HCT116 (cell line): ENCODE measurements around the gene MACF1. TPM values are rescaled to one million over a fixed set of nuclear protein-coding genes. Genes with fewer than 3 reads are reported as not detected.

ENCODE experiments used
- ATAC-seq: fragments of 200-7000 bp; cut with Tn5 transposase; 2 replicates; pipeline ENCODE4 v1.9.1; 2020; ENCODE audit warnings: mild to moderate bottlenecking, moderate library complexity
- BruUV-seq: library from RNA; stranded (reverse); fragments of 400-500 nt; replicated peaks from 2 replicates; lab custom pipeline; 2021; lab: Mats Ljungman, UMichigan
- CTCF ChIA-PET: fragments of 300-600 bp; sonication (Branson Sonifier 250); formaldehyde crosslinking; loops from one replicate; lab custom pipeline; 2021; ENCODE audit warnings: antibody characterized with exemption; lab: Charles Lee
- POLR2A ChIA-PET: fragments of 300-600, 350-600 bp; sonication (Branson Sonifier 250); formaldehyde crosslinking; loops from one replicate; lab custom pipeline; 2021; ENCODE audit warnings: antibody characterized with exemption; lab: Charles Lee
- RAD21 ChIA-PET, 2 experiments: fragments of 300-600 bp; sonication (Branson Sonifier 250); formaldehyde crosslinking; loops; one replicate each; lab custom pipeline; 2023; ENCODE audit warnings: low total read pairs in 2 of 2; ENCODE audit not compliant: uncharacterized antibody in 2 of 2, unreplicated experiment in 2 of 2, low non-redundant PET in 1 of 2; lab: Charles Lee
- DNase-seq: peaks from one replicate; pipeline ENCODE4 v3.0.0-alpha.2; 2010; ENCODE audit warnings: low read depth, low spot score
- H2AFZ ChIP-seq: fragments of 200-600 bp; shearing (Covaris generic), sonication (generic); 2 replicates; pipeline ENCODE4 v1.6.1; 2017; ENCODE audit warnings: low read depth, mixed run types, mixed read lengths, antibody characterized with exemption, low read length; ENCODE audit not compliant: poor library complexity, severe bottlenecking
- H3K27ac ChIP-seq: 2 replicates; pipeline ENCODE4 v1.5.1; 2012; ENCODE audit warnings: low read depth, low read length
- H3K27me3 ChIP-seq: fragments of 200-600 bp; sonication (generic); 2 replicates; pipeline ENCODE4 v1.6.1; 2016; ENCODE audit warnings: mixed run types, low read length, mixed read lengths; ENCODE audit not compliant: insufficient read depth
- H3K36me3 ChIP-seq, 2 experiments: fragments of 200-500 bp in 1 of 2; fragments of 200-600 bp in 1 of 2; sonication (Bioruptor generic) in 1 of 2; sonication (generic) in 1 of 2; 2 replicates each; pipeline versions ENCODE4 v1.5.1 to v1.6.1; 2014 to 2016; ENCODE audit warnings: low read length in 2 of 2, inconsistent platforms in 1 of 2, mixed read lengths in 1 of 2, mixed run types in 1 of 2; ENCODE audit not compliant: insufficient read depth in 2 of 2, control insufficient read depth in 1 of 2
- H3K4me1 ChIP-seq, 2 experiments: fragments of 200-600 bp in 1 of 2; sonication (generic) in 1 of 2; 2 replicates each; pipeline versions ENCODE4 v1.5.1 to v1.6.1; 2012 to 2017; ENCODE audit warnings: low read length in 2 of 2, inconsistent platforms in 1 of 2, mild to moderate bottlenecking in 1 of 2, mixed read lengths in 1 of 2, mixed run types in 1 of 2, moderate library complexity in 1 of 2; ENCODE audit not compliant: insufficient read depth in 2 of 2, control insufficient read depth in 1 of 2
- H3K4me2 ChIP-seq: fragments of 200-600 bp; sonication (generic); 2 replicates; pipeline ENCODE4 v1.6.1; 2017; ENCODE audit warnings: mixed run types, low read length, mixed read lengths
- H3K4me3 ChIP-seq, 2 experiments: fragments of 200-600 bp in 1 of 2; sonication (generic) in 1 of 2; replicated peaks in 1 of 2; 2 replicates each; pipeline ENCODE4 v1.5.1; 2011 to 2016; ENCODE audit warnings: low read length in 2 of 2, control low read depth in 1 of 2, low read depth in 1 of 2, mild to moderate bottlenecking in 1 of 2, mixed read lengths in 1 of 2, mixed run types in 1 of 2
- H3K79me2 ChIP-seq: fragments of 200-600 bp; sonication (generic); 2 replicates; pipeline ENCODE4 v1.6.1; 2017; ENCODE audit warnings: mild to moderate bottlenecking, mixed run types, low read length, moderate library complexity, mixed read lengths; ENCODE audit not compliant: insufficient read depth
- H3K9ac ChIP-seq: fragments of 200-600 bp; sonication (generic); 2 replicates; pipeline ENCODE4 v1.6.1; 2016; ENCODE audit warnings: low read length, mixed read lengths
- H3K9me2 ChIP-seq: fragments of 200-600 bp; sonication (generic), shearing (Covaris generic); 2 replicates; pipeline ENCODE4 v1.6.1; 2017; ENCODE audit warnings: mixed run types, mild to moderate bottlenecking, moderate library complexity; ENCODE audit not compliant: insufficient read depth
- H3K9me3 ChIP-seq, 2 experiments: fragments of 200-500 bp in 1 of 2; fragments of 200-600 bp in 1 of 2; sonication (Bioruptor generic) in 1 of 2; sonication (generic) in 1 of 2; 2 replicates each; pipeline ENCODE4 v1.6.1; 2014 to 2017; ENCODE audit warnings: low read length in 2 of 2, mixed read lengths in 2 of 2, inconsistent platforms in 1 of 2, low read depth in 1 of 2, mild to moderate bottlenecking in 1 of 2, mixed run types in 1 of 2, moderate library complexity in 1 of 2; ENCODE audit not compliant: control insufficient read depth in 1 of 2, insufficient read depth in 1 of 2
- H4K20me1 ChIP-seq: fragments of 200-600 bp; sonication (generic), shearing (Covaris generic); 2 replicates; pipeline ENCODE4 v1.6.1; 2017; ENCODE audit warnings: mixed run types, mild to moderate bottlenecking, moderate library complexity; ENCODE audit not compliant: insufficient read depth
- ATF3 ChIP-seq: IDR thresholded peaks from 2 replicates; pipeline ENCODE4 v1.6.1; 2012
- CBX3 ChIP-seq: IDR thresholded peaks from 2 replicates; pipeline ENCODE4 v1.6.1; 2012; ENCODE audit warnings: low read depth
- CEBPB ChIP-seq: IDR thresholded peaks from 2 replicates; pipeline ENCODE4 v1.6.1; 2012; ENCODE audit warnings: low read depth
- EGR1 ChIP-seq: IDR thresholded peaks from 2 replicates; pipeline ENCODE4 v1.6.1; 2012; ENCODE audit warnings: low read depth
- EZH2 ChIP-seq: fragments of 200-600 bp; sonication (generic); IDR thresholded peaks from 2 replicates; pipeline ENCODE4 v1.6.1; 2017; ENCODE audit warnings: antibody characterized with exemption, mixed run types
- EZH2phosphoT487 ChIP-seq: fragments of 200-600 bp; IDR thresholded peaks from 2 replicates; pipeline ENCODE4 v1.6.1; 2018; ENCODE audit warnings: antibody characterized with exemption, borderline replicate concordance
- FOSL1 ChIP-seq: IDR thresholded peaks from 2 replicates; pipeline ENCODE4 v1.6.1; 2012; ENCODE audit warnings: low read depth
- JUND ChIP-seq: IDR thresholded peaks from 2 replicates; pipeline ENCODE4 v1.6.1; 2012
- MAX ChIP-seq: IDR thresholded peaks from 2 replicates; pipeline ENCODE4 v1.6.1; 2012
- POLR2A ChIP-seq: IDR thresholded peaks from 2 replicates; pipeline ENCODE4 v1.7.0; 2011; ENCODE audit warnings: borderline replicate concordance; ENCODE audit not compliant: insufficient read depth, insufficient read length; ENCODE audit errors: extremely low read depth
- SIN3A ChIP-seq: IDR thresholded peaks from 2 replicates; pipeline ENCODE4 v1.6.1; 2012; ENCODE audit warnings: low read depth
- SRF ChIP-seq: IDR thresholded peaks from 2 replicates; pipeline ENCODE4 v1.6.1; 2012; ENCODE audit warnings: low read depth
- TCF7L2 ChIP-seq: IDR thresholded peaks from 2 replicates; pipeline ENCODE4 v1.7.0; 2011; ENCODE audit warnings: borderline replicate concordance, inconsistent platforms; ENCODE audit not compliant: insufficient read depth, insufficient read length; ENCODE audit errors: extremely low read depth
- ZBTB33 ChIP-seq: IDR thresholded peaks from 2 replicates; pipeline ENCODE4 v1.6.1; 2011; ENCODE audit warnings: mild to moderate bottlenecking, low read length, moderate library complexity; ENCODE audit not compliant: insufficient replicate concordance; ENCODE audit errors: extremely low read depth
- ZFX ChIP-seq: fragments of 450-650 bp; IDR thresholded peaks from 2 replicates; pipeline ENCODE4 v1.6.1; 2017
- ZNF274 ChIP-seq: fragments of 200-500 bp; sonication (Bioruptor generic); IDR thresholded peaks from 2 replicates; pipeline ENCODE4 v1.6.1; 2014; ENCODE audit warnings: mild to moderate bottlenecking, low read depth, low read length, inconsistent platforms
- intact Hi-C: fragments of 100-400 bp; cut with micrococcal nuclease; formaldehyde crosslinking; loops from 2 replicates; pipeline ENCODE4 v1.10.0; 2022
- total RNA-seq: library from RNA; stranded (reverse); gene quantifications from one replicate; pipeline ENCODE4 v1.2.1, GENCODE V29; 2021; ENCODE audit not compliant: unreplicated experiment

MACF1 gene
- total RNA-seq, 1 experiment from 2014 or later = 146 TPM

GRCh38 chr1:39293375-39294070, 89.0 kb downstream of the MACF1 start:
- ChIA-PET POLR2A (no interaction called here), RAD21 (no interaction called here), CTCF (interaction anchor here (1.1 kb wide), 1 partner anchor 245 kb away, joined by 3 read pairs; no protein-coding TSS in a partner anchor)
- no peaks in the 10 kb centered on the region for H3K9me2 ChIP-seq
- H3K4me2 ChIP-seq = no peak overlapping the region
- H2AFZ ChIP-seq = no peak overlapping the region
- BruUV-seq = no TSS peak
- H3K79me2 ChIP-seq = no peaks in the 10 kb centered on the region
- no peak for ATAC-seq
- intact Hi-C loops = no loop called here
- H3K27ac ChIP-seq = no peak overlapping the region
- H4K20me1 ChIP-seq = no peaks in the 10 kb centered on the region
- no peak overlapping the region for H3K4me3 ChIP-seq
- no peaks in the 10 kb centered on the region for H3K27me3 ChIP-seq
- no peaks in the 10 kb centered on the region for H3K4me1 ChIP-seq
- H3K36me3 ChIP-seq = peaks cover 0 to 5% of the 10 kb centered on the region in 2 experiments; a peak in 1 of 4 replicates
- no peak overlapping the region for H3K9ac ChIP-seq
- TF ChIP-seq EZH2phosphoT487 (no peak), TCF7L2 (no peak), ZFX (no peak), SIN3A (no peak), CBX3 (no peak)
- H3K9me3 ChIP-seq = no peaks in the 10 kb centered on the region
- DNase-seq = no peak

- H3K4me2 ChIP-seq = no peak overlapping the region
- intact Hi-C loops = no loop called here
- H3K27ac ChIP-seq = no peak overlapping the region
- no peaks in the 10 kb centered on the region for H3K9me2 ChIP-seq
- TF ChIP-seq CBX3 (no peak), SIN3A (no peak), FOSL1 (no peak), JUND (no peak), TCF7L2 (no peak), EGR1 (no peak), MAX (no peak), CEBPB (no peak), ZNF274 (no peak), ZBTB33 (no peak), ATF3 (no peak), POLR2A (no peak), EZH2 (no peak), SRF (no peak)
- H3K36me3 ChIP-seq = peaks cover 0 to 5% of the 10 kb centered on the region in 2 experiments; a peak in 1 of 4 replicates
- CTCF ChIA-PET = interaction anchor here (1.1 kb wide), 1 partner anchor 244 kb away, joined by 3 read pairs; no protein-coding TSS in a partner anchor
- no peaks in the 10 kb centered on the region for H3K79me2 ChIP-seq
- H4K20me1 ChIP-seq = no peaks in the 10 kb centered on the region
- no peak for DNase-seq
- ATAC-seq = no peak
- RAD21 ChIA-PET = no interaction called here
- H3K27me3 ChIP-seq = no peaks in the 10 kb centered on the region
- BruUV-seq = no TSS peak
- H2AFZ ChIP-seq = no peak overlapping the region
- no peaks in the 10 kb centered on the region for H3K4me1 ChIP-seq
- POLR2A ChIA-PET = no interaction called here
- H3K4me3 ChIP-seq = no peak overlapping the region
- H3K9ac ChIP-seq = no peak overlapping the region
- no peaks in the 10 kb centered on the region for H3K9me3 ChIP-seq
These were observed 90.0 kb downstream of the MACF1 start for GRCh38 chr1:39294531-39294930.
